PC-9 (cell line): ENCODE results near the gene MMP7. TPM values are rescaled to one million over a fixed set of nuclear protein-coding genes. Genes with fewer than 3 reads are reported as not detected.

Experiments
- BruUV-seq: library from RNA; stranded (reverse); fragments of 400-500 nt; replicated peaks from 2 replicates; lab custom pipeline; 2021; lab: Mats Ljungman, UMichigan
- CTCF ChIA-PET: fragments of 300-600 bp; sonication (Branson Sonifier 250); formaldehyde crosslinking; loops from one replicate; lab custom pipeline; 2022; ENCODE audit warnings: antibody characterized with exemption; lab: Charles Lee
- POLR2A ChIA-PET: fragments of 300-600 bp; sonication (Branson Sonifier 250); formaldehyde crosslinking; loops from one replicate; lab custom pipeline; 2022; ENCODE audit warnings: antibody characterized with exemption; ENCODE audit not compliant: unreplicated experiment; lab: Charles Lee
- DNase-seq, 2 experiments: peaks; one replicate each; pipeline versions ENCODE4 v3.0.0 to v3.0.0-alpha.2; 2015 to 2022; ENCODE audit warnings: mixed read lengths in 1 of 2
- H2AFZ ChIP-seq: fragments of 200-600 bp; sonication (generic); 2 replicates; pipeline ENCODE4 v1.8.1; 2017; ENCODE audit warnings: antibody characterized with exemption
- H3F3A ChIP-seq: fragments of 200-600 bp; sonication (generic); 2 replicates; pipeline ENCODE4 v1.8.1; 2017; ENCODE audit warnings: antibody characterized with exemption, mild to moderate bottlenecking, low read depth; ENCODE audit not compliant: insufficient read depth
- H3K27ac ChIP-seq: fragments of 200-600 bp; sonication (generic); 2 replicates; pipeline ENCODE4 v1.6.1; 2016; ENCODE audit warnings: mixed run types
- H3K27me3 ChIP-seq: fragments of 200-600 bp; sonication (generic); 2 replicates; pipeline ENCODE4 v1.6.1; 2016; ENCODE audit warnings: low read depth, mixed run types; ENCODE audit not compliant: insufficient read depth
- H3K36me3 ChIP-seq: fragments of 200-600 bp; sonication (generic); 2 replicates; pipeline ENCODE4 v1.6.1; 2016; ENCODE audit warnings: low read depth, mixed run types
- H3K4me1 ChIP-seq: fragments of 200-600 bp; sonication (generic); replicated peaks from 2 replicates; pipeline ENCODE4 v1.6.1; 2016; ENCODE audit warnings: mixed run types; ENCODE audit not compliant: insufficient read depth
- H3K4me2 ChIP-seq: fragments of 200-600 bp; sonication (generic); 2 replicates; pipeline ENCODE4 v1.6.1; 2017; ENCODE audit warnings: mixed run types
- H3K4me3 ChIP-seq: fragments of 200-600 bp; sonication (generic); 2 replicates; pipeline ENCODE4 v1.6.1; 2016; ENCODE audit warnings: mixed run types
- H3K79me2 ChIP-seq: fragments of 200-600 bp; sonication (generic); 2 replicates; pipeline ENCODE4 v1.6.1; 2017; ENCODE audit warnings: low read depth, mixed run types
- H3K9me2 ChIP-seq: fragments of 200-600 bp; sonication (generic); 2 replicates; pipeline ENCODE4 v1.8.1; 2017; ENCODE audit warnings: mild to moderate bottlenecking; ENCODE audit not compliant: insufficient read depth
- H3K9me3 ChIP-seq: fragments of 200-600 bp; sonication (generic); 2 replicates; pipeline ENCODE4 v1.8.1; 2016; ENCODE audit warnings: low read depth; ENCODE audit not compliant: insufficient read depth
- H4K20me1 ChIP-seq: fragments of 200-600 bp; sonication (generic); 2 replicates; pipeline ENCODE4 v1.8.1; 2017; ENCODE audit not compliant: insufficient read depth
- CTCF ChIP-seq: fragments of 200-600 bp; sonication (generic); conservative IDR thresholded peaks from 2 replicates; pipeline ENCODE4 v1.6.1; 2017; ENCODE audit warnings: mixed run types, antibody characterized with exemption, mild to moderate bottlenecking, moderate library complexity
- EZH2 ChIP-seq: fragments of 200-600 bp; sonication (generic); IDR thresholded peaks from 2 replicates; pipeline ENCODE4 v1.8.0; 2017; ENCODE audit warnings: antibody characterized with exemption, low read depth
- intact Hi-C: fragments of 100-400 bp; cut with micrococcal nuclease; formaldehyde crosslinking; loops from one replicate; pipeline ENCODE4 v1.10.0; 2022; ENCODE audit not compliant: unreplicated experiment
- total RNA-seq: library from RNA; stranded (reverse); gene quantifications from 2 replicates; pipeline ENCODE4 v1.2.3, GENCODE V29; 2021

The MMP7 gene
- total RNA-seq, 1 experiment from 2014 or later = 1.1 TPM

- Histone ChIP-seq H3K4me1 (peaks cover 18% of the 10 kb centered on the region), H3K9me2 (no peaks in the 10 kb centered on the region), H3K36me3 (no peaks in the 10 kb centered on the region), H3K4me3 (no peak overlapping the region), H3K27ac (no peak overlapping the region), H3F3A (no peaks in the 10 kb centered on the region), H3K4me2 (peak overlapping the region; percentile 15; the same call in 1 of the 2 replicates), H3K9me3 (0 out of 2 replicates have a peak, but pooled peaks cover 3% of the 10 kb centered on the region), H3K79me2 (no peaks in the 10 kb centered on the region), H2AFZ (no peak overlapping the region; the same call in 1 of the 2 replicates), H4K20me1 (no peaks in the 10 kb centered on the region), H3K27me3 (no peaks in the 10 kb centered on the region)
- DNase-seq = peak; percentile 14 to 84
- TF ChIP-seq CTCF (peak; percentile 91), EZH2 (no peak)
- intact Hi-C loops = loop anchor here (1.0 to 10.0 kb wide), 11 partner anchors 45 to 1041 kb away; partner anchors contain the start of gene BIRC2
- BruUV-seq = no TSS peak
- ChIA-PET POLR2A (interaction anchor here (0.6 kb wide), 1 partner anchor 131 kb away, joined by 7 read pairs; no protein-coding TSS in a partner anchor), CTCF (interaction anchor here (1.4 kb wide), 1 partner anchor 117 kb away, joined by 6 read pairs; no protein-coding TSS in a partner anchor)
Observed at GRCh38 chr11:102495161-102496042, 35.1 kb downstream of the MMP7 start.

- peak; percentile 37 to 86 for DNase-seq
- ChIA-PET POLR2A (no interaction called here), CTCF (no interaction called here)
- Histone ChIP-seq H3F3A (no peaks in the 10 kb centered on the region), H3K79me2 (no peaks in the 10 kb centered on the region), H3K27me3 (no peaks in the 10 kb centered on the region), H4K20me1 (no peaks in the 10 kb centered on the region), H3K36me3 (no peaks in the 10 kb centered on the region), H3K9me3 (0 out of 2 replicates have a peak, but pooled peaks cover 3% of the 10 kb centered on the region), H3K4me1 (peaks cover 18% of the 10 kb centered on the region), H3K4me3 (no peak overlapping the region), H2AFZ (no peak overlapping the region), H3K4me2 (no peak overlapping the region), H3K9me2 (no peaks in the 10 kb centered on the region), H3K27ac (peak overlapping the region; percentile 11; the same call in 1 of the 2 replicates)
- intact Hi-C loops = loop anchor here (2.0 to 10.0 kb wide), 6 partner anchors 43 to 1039 kb away; no protein-coding TSS in a partner anchor
- TF ChIP-seq EZH2 (no peak), CTCF (no peak)
- BruUV-seq = no TSS peak
Observed at GRCh38 chr11:102494216-102494615, 36.3 kb downstream of the MMP7 start.

GRCh38 chr11:102493524-102493923, 37.0 kb downstream of the MMP7 start:
- Histone ChIP-seq H3K9me2 (no peaks in the 10 kb centered on the region), H2AFZ (no peak overlapping the region), H3K4me3 (no peak overlapping the region), H4K20me1 (no peaks in the 10 kb centered on the region), H3K27ac (no peak overlapping the region), H3K79me2 (no peaks in the 10 kb centered on the region), H3K9me3 (0 out of 2 replicates have a peak, but pooled peaks cover 3% of the 10 kb centered on the region), H3K4me1 (peaks cover 18% of the 10 kb centered on the region), H3F3A (no peaks in the 10 kb centered on the region), H3K27me3 (no peaks in the 10 kb centered on the region), H3K4me2 (no peak overlapping the region), H3K36me3 (no peaks in the 10 kb centered on the region)
- intact Hi-C loops = loop anchor here (10.0 kb wide), 1 partner anchor 1039 kb away; no protein-coding TSS in a partner anchor
- BruUV-seq = no TSS peak
- DNase-seq = peak in 1 of 2 experiments; percentile 47
- no peak for TF ChIP-seq CTCF
- no peak for TF ChIP-seq EZH2
- ChIA-PET POLR2A (no interaction called here), CTCF (no interaction called here)
